PFSK-1 (cell line): ENCODE data around the gene NPW.

Experiments
- POLR2AphosphoS5 ChIP-seq: IDR thresholded peaks from 2 replicates; pipeline ENCODE4 v1.6.1; 2012; ENCODE audit warnings: low read depth, mild to moderate bottlenecking, control low read depth, low read length, moderate library complexity
- REST ChIP-seq, 2 experiments: IDR thresholded peaks; 2 replicates each; pipeline versions ENCODE4 v1.6.1 to v1.8.0; 2011 to 2012; ENCODE audit warnings: low read depth in 2 of 2, low read length in 2 of 2, control low read depth in 1 of 2, inconsistent platforms in 1 of 2, mild to moderate bottlenecking in 1 of 2, moderate library complexity in 1 of 2; ENCODE audit not compliant: insufficient read depth in 1 of 2

- TF ChIP-seq REST (IDR thresholded peaks at IDR 0.05; ENCODE audit: insufficient read depth in 1 of 2, low read depth in 2 of 2, low read length in 2 of 2) (no peak), POLR2AphosphoS5 (no peak)
These were observed 9.8 kb downstream of the NPW start for GRCh38 chr16:2029350-2029749.
